ENCODE measurements around the gene ESPNL. TPM values are rescaled to one million over a fixed set of nuclear protein-coding genes. Genes with fewer than 3 reads are reported as not detected.

ESPNL gene
- total and polyA plus RNA-seq, 10 donors: 0.65 to 6.2 (median 1.7) TPM

DNA sequence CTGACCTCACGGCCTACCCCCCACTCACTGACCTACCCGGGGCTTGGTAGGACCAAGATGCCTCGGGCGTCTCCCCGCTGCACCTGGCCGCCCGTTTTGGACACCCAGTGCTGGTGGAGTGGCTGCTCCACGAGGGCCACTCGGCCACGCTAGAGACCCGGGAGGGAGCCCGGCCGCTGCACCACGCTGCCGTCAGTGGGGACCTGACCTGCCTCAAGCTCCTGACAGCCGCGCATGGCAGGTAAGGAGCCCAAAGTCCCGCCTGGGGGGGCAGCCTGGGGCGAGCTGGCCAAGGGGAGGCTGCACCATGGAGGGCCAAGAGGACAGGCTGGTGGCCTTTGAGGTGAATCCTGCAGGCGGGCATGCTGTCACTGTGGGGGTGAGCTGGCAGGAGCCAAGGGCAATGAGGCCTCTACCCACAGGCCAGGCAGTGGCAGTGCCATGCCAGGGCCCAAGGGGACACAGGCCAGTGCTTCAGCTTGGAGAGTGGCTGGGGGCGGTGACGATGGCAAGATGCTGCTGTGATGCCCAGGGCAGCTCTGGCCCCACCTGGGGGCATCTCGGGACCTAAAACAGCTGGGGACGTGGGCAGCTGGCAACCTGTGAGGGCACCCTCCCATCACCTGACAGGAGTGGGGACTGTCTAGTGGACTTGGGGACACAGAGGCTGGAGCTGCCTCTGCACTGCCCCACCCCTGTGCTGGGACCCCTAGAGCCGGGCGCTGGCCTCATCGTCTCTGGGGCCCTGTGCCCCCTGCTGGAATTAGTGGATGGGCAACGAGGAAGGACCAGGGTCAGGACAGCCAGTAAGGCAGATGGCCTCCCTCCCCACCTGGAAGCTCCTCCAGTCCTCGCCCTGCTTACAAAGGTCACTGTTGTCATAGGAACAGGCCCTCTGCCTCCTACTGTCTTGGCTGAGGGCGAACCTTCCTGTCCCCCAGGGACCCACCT, 2.0 kb downstream of the ESPNL start:
- Histone ChIP-seq H3K4me1 (peaks cover 5 to 43% (median 28%) of the 10 kb centered on the region in 6 donors), H3K27me3 (replicated peaks in 1 of 7) (no peaks in the 10 kb centered on the region), H3K27ac (no peak overlapping the region), H3K9me3 (no peaks in the 10 kb centered on the region), H3K36me3 (no peaks in the 10 kb centered on the region), H3K4me3 (no peak overlapping the region)
- WGBS, 5 donors: 86 to 92% (median 89%) methylated on average over 6 to 30 of the region's 30 CpGs
- no peak for DNase-seq
- intact Hi-C loops (cut with DNase I; ENCODE audit: low total_unique reads): no loop called here
- TF ChIP-seq, protein P1, sequence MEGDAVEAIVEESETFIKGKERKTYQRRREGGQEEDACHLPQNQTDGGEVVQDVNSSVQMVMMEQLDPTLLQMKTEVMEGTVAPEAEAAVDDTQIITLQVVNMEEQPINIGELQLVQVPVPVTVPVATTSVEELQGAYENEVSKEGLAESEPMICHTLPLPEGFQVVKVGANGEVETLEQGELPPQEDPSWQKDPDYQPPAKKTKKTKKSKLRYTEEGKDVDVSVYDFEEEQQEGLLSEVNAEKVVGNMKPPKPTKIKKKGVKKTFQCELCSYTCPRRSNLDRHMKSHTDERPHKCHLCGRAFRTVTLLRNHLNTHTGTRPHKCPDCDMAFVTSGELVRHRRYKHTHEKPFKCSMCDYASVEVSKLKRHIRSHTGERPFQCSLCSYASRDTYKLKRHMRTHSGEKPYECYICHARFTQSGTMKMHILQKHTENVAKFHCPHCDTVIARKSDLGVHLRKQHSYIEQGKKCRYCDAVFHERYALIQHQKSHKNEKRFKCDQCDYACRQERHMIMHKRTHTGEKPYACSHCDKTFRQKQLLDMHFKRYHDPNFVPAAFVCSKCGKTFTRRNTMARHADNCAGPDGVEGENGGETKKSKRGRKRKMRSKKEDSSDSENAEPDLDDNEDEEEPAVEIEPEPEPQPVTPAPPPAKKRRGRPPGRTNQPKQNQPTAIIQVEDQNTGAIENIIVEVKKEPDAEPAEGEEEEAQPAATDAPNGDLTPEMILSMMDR (IDR thresholded peaks at IDR 0.05 in 8 of 11, conservative IDR thresholded peaks at IDR 0.05 in 3 of 11): no peak
- TF ChIP-seq POLR2AphosphoS5 (IDR thresholded peaks at IDR 0.05): no peak
- TF ChIP-seq POLR2A (IDR thresholded peaks at IDR 0.05): no peak

DNA sequence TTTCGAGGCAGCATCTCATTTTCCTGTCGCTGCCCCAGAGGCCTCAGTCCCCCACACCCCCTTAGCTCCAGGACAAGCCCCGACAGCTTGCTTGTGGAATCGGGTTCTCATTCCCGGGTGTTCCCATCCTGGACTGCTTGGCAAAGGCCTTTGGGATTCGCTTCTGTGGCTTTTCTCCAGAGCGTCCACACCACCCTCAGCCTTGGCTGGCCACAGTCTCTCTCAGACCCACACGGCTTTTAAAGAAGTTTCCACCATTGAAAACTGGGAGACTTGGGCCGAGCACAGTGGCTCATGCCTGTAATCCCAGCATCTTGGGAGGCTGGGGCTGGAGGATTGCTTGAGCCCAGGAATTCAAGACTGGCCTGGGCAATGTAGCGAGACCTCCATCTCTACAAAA, 2.7 kb downstream of the ESPNL start:
- 85 to 91% (median 88%) methylated on average over 10 of the region's 10 CpGs for WGBS, 5 donors

DNA sequence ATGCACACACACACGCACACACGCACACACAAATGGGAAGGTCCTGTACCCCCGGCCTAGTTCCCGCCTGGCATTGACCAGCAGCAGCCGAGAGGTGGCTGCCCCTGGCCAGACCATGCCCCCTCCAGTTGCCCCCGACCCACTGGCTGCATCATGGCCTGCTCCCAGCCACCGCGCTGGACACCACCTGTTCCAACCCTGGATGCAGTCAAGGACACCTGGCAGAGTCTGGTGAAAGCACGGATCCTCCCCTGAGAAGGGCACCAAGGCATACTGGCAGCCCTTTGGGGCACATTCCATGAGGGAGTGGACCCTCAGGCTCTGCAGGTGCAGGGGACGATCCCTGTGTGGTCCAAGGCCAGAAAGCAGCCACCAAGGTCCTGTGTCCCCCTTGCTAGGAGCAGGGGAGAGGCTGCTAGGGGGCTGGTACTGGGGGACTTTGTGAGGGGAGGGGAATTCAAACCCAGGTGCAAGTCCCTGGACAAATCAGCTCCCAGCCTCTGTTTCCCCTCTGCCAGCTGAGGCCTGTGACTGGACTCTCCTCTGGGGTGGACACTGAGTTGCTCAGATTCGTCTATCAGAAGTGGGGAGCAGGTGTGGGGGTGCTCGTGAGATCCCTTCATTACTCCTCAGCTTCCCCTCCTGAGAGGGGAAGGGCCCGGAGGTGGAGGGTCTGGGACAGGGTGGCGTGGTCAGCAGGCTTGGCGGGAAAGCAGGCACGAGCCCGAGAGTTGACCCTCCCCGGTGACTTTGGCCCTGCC, 3.5 kb downstream of the ESPNL start:
- Histone ChIP-seq H3K36me3 (no peaks in the 10 kb centered on the region), H3K9me3 (no peaks in the 10 kb centered on the region), H3K4me1 (peaks cover 16 to 53% (median 41%) of the 10 kb centered on the region in 6 donors), H3K27ac (no peak overlapping the region), H3K4me3 (no peak overlapping the region), H3K27me3 (replicated peaks in 1 of 7) (no peaks in the 10 kb centered on the region)
- 87 to 93% (median 90%) methylated on average over 16 to 18 of the region's 18 CpGs for WGBS, 5 donors
- intact Hi-C loops (cut with DNase I; ENCODE audit: low total_unique reads): no loop called here
- no peak for TF ChIP-seq POLR2A (IDR thresholded peaks at IDR 0.05)
- no peak for TF ChIP-seq POLR2AphosphoS5 (IDR thresholded peaks at IDR 0.05)
- TF ChIP-seq, protein P1 (IDR thresholded peaks at IDR 0.05 in 8 of 11, conservative IDR thresholded peaks at IDR 0.05 in 3 of 11): no peak
- DNase-seq: peak; percentile 39

More for the DNA sequence above, 2.7 kb downstream of the ESPNL start:
- DNase-seq: no peak
- Histone ChIP-seq H3K9me3 (no peaks in the 10 kb centered on the region), H3K27ac (no peak overlapping the region), H3K27me3 (replicated peaks in 1 of 7) (no peaks in the 10 kb centered on the region), H3K4me1 (peaks cover 8 to 50% (median 35%) of the 10 kb centered on the region in 6 donors), H3K4me3 (no peak overlapping the region), H3K36me3 (no peaks in the 10 kb centered on the region)
- intact Hi-C loops (cut with DNase I; ENCODE audit: low total_unique reads): no loop called here
- no peak for TF ChIP-seq POLR2A (IDR thresholded peaks at IDR 0.05)
- TF ChIP-seq, protein P1 (IDR thresholded peaks at IDR 0.05 in 8 of 11, conservative IDR thresholded peaks at IDR 0.05 in 3 of 11): no peak
- no peak for TF ChIP-seq POLR2AphosphoS5 (IDR thresholded peaks at IDR 0.05)

Measured in spleen (tissue), 11 donors.